ENCODE results near the gene ABHD2.

ABHD2 gene

DNA sequence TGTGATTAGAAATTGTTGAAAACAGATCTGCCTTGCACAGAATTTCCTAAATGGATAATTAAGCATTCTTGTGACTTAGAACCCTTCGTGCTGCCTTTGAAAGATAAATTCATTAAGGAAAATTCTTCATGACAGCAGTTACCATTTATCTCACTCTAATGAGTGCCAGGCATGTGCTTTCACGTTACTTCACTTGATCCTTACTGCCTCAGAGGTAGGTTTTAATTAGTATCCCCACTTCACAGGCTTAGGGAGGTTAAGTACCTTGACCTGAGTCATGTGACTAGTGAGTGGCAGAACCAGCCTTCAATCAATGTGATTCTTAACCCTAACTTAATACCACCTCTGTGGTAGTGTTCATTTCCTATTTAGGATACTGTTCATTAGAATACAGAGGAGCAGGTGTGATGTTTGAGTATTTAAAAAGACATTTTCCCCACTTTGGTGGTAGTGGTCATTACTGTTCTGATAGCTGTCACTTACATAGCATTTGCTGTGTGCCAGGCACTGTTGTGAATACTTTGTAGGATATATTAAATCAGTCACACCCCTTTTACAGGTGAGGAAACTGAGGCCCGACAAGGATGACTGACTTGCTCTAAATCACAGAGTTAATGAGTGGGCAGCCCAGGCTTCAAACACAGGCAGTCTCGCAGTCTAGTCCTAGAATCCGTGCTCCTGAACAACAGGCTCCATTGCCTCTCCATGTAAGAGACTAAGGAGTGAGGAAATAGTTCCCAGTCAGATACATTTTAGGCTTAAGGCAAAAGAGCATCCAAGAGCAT, 75.2 kb downstream of the ABHD2 start:
- TF ChIP-seq TAF1 (IDR thresholded peaks at IDR 0.05; ENCODE audit: borderline replicate concordance, insufficient read depth, low read length): no peak

DNA sequence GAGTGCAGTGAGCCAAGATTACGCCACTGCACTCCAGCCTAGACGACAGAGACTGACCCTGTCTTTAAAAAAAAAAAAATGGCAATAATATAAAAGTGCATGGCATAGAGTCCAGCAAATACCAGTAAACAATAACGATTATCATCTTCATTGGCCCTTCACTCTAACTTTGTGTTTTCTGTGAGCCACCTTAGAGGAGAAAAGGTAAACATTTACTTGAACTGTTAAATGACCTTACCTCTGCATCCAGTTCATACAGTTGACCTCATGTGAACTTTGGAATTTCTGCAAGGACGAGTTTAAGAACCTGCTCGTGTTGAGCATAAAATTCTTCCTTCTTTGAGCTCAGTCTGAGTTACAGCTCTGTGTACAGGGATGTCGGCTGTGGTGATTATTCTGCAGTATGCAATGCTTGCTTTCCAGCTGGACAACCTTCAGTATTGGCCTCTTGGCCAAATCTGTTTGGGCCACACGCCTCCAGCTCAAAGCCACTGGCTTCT, 76.5 kb downstream of the ABHD2 start:
- TF ChIP-seq, protein P1, sequence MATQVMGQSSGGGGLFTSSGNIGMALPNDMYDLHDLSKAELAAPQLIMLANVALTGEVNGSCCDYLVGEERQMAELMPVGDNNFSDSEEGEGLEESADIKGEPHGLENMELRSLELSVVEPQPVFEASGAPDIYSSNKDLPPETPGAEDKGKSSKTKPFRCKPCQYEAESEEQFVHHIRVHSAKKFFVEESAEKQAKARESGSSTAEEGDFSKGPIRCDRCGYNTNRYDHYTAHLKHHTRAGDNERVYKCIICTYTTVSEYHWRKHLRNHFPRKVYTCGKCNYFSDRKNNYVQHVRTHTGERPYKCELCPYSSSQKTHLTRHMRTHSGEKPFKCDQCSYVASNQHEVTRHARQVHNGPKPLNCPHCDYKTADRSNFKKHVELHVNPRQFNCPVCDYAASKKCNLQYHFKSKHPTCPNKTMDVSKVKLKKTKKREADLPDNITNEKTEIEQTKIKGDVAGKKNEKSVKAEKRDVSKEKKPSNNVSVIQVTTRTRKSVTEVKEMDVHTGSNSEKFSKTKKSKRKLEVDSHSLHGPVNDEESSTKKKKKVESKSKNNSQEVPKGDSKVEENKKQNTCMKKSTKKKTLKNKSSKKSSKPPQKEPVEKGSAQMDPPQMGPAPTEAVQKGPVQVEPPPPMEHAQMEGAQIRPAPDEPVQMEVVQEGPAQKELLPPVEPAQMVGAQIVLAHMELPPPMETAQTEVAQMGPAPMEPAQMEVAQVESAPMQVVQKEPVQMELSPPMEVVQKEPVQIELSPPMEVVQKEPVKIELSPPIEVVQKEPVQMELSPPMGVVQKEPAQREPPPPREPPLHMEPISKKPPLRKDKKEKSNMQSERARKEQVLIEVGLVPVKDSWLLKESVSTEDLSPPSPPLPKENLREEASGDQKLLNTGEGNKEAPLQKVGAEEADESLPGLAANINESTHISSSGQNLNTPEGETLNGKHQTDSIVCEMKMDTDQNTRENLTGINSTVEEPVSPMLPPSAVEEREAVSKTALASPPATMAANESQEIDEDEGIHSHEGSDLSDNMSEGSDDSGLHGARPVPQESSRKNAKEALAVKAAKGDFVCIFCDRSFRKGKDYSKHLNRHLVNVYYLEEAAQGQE (IDR thresholded peaks at IDR 0.05; ENCODE audit: insufficient read depth in 1 of 2, low read depth in 2 of 2, low read length in 2 of 2): no peak
- TF ChIP-seq TAF1 (IDR thresholded peaks at IDR 0.05; ENCODE audit: borderline replicate concordance, insufficient read depth, low read length): no peak
- TF ChIP-seq POLR2AphosphoS5 (IDR thresholded peaks at IDR 0.05; ENCODE audit: low read depth, low read length): no peak
- no peak for TF ChIP-seq SIN3A (IDR thresholded peaks at IDR 0.05; ENCODE audit: borderline replicate concordance, insufficient read depth, low read length)
- TF ChIP-seq FOXP2 (optimal IDR thresholded peaks at IDR 0.05; ENCODE audit: borderline replicate concordance, extremely low read depth, extremely low read length, insufficient read depth): no peak

GRCh38 chr15:89165677-89166076, 77.4 kb downstream of the ABHD2 start:
- no peak for TF ChIP-seq SIN3A (IDR thresholded peaks at IDR 0.05; ENCODE audit: borderline replicate concordance, insufficient read depth, low read length)
- TF ChIP-seq FOXP2 (optimal IDR thresholded peaks at IDR 0.05; ENCODE audit: borderline replicate concordance, extremely low read depth, extremely low read length, insufficient read depth): no peak

- TF ChIP-seq TAF1 (IDR thresholded peaks at IDR 0.05; ENCODE audit: borderline replicate concordance, insufficient read depth, low read length) (no peak), FOXP2 (optimal IDR thresholded peaks at IDR 0.05; ENCODE audit: borderline replicate concordance, extremely low read depth, extremely low read length, insufficient read depth) (no peak)
- TF ChIP-seq, protein P1 (IDR thresholded peaks at IDR 0.05; ENCODE audit: insufficient read depth in 1 of 2, low read depth in 2 of 2, low read length in 2 of 2): no peak
These were observed 79.3 kb downstream of the ABHD2 start for GRCh38 chr15:89167267-89168176.

DNA sequence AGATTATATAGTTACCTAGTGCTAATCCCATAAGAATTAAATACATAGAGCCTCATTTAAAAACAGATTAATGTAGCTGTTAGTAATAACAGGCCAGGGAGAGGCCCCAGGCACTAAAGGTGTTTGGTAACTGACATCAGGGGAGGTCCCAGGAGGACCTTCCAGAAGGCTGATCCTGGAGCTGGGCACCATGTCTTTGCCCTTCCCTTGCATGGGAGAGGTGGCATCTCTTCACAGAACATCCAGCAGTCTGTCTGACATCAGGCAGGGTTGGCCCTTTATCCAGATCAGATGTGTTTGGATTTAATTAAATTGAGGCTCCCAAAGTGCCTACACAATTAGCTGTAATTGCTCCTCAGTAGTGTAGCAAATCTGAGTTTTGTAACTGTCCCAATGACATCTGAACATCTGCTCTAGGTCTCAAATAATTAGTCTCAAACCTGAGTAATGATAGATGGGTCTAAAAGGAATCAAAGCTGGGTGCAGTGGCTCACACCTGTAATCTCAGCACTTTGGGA, 80.1 kb downstream of the ABHD2 start:
- TF ChIP-seq, protein P1 (IDR thresholded peaks at IDR 0.05; ENCODE audit: insufficient read depth in 1 of 2, low read depth in 2 of 2, low read length in 2 of 2): no peak
- TF ChIP-seq FOXP2 (optimal IDR thresholded peaks at IDR 0.05; ENCODE audit: borderline replicate concordance, extremely low read depth, extremely low read length, insufficient read depth): no peak
- TF ChIP-seq TAF1 (IDR thresholded peaks at IDR 0.05; ENCODE audit: borderline replicate concordance, insufficient read depth, low read length): no peak
- no peak for TF ChIP-seq SIN3A (IDR thresholded peaks at IDR 0.05; ENCODE audit: borderline replicate concordance, insufficient read depth, low read length)
- no peak for TF ChIP-seq POLR2AphosphoS5 (IDR thresholded peaks at IDR 0.05; ENCODE audit: low read depth, low read length)
